GM12878 (cell line): ENCODE results near the gene CACNA1E. TPM values are rescaled to one million over a fixed set of nuclear protein-coding genes. Genes with fewer than 3 reads are reported as not detected.

Source experiments
- YBX1 ChIP-seq: fragments of 450-650 bp; IDR thresholded peaks from 2 replicates; pipeline ENCODE4 v1.6.1; 2016; ENCODE audit warnings: antibody characterized with exemption
- polyA plus RNA-seq, 11 experiments: library from polyadenylated mRNA; depleted of rRNA in 4 of 11; unstranded in 6 of 11; stranded (reverse) in 5 of 11; fragments of >200 nt; fragmentation: Nextera tagmentation in 4 of 11; fragmentation: Illumina TruSeq in 1 of 11; extraction: Ambion mirVana in 4 of 11; extraction: Trizol in 1 of 11; gene quantifications; 1 replicate in 1 of 11; 2 replicates in 10 of 11; pipeline versions ENCODE4 v1.2.1 to v1.2.3, GENCODE V29; 2011 to 2016; ENCODE audit warnings: inconsistent platforms in 2 of 11, missing spikeins in 2 of 11, low read depth in 1 of 11
- total RNA-seq, 4 experiments: library from RNA; depleted of rRNA in 3 of 4; stranded (reverse); fragments of >200 nt in 3 of 4; fragmentation: Illumina TruSeq in 1 of 4; extraction: Trizol in 1 of 4; gene quantifications; 2 replicates each; pipeline versions ENCODE4 v1.2.1 to v1.2.3, GENCODE V29; 2013 to 2021
- TF ChIP-seq, protein P1 (sequence below): fragments of 450-650 bp; IDR thresholded peaks from 2 replicates; pipeline ENCODE4 v1.6.1; 2017; ENCODE audit warnings: borderline replicate concordance
- TF ChIP-seq, protein P2 (sequence below): fragments of 450-650 bp; IDR thresholded peaks from 2 replicates; pipeline ENCODE4 v1.6.1; 2016; ENCODE audit warnings: mild to moderate bottlenecking, moderate library complexity, borderline replicate concordance
- TF ChIP-seq, protein P3 (sequence below): fragments of 450-650 bp; IDR thresholded peaks from 2 replicates; pipeline ENCODE4 v1.6.1; 2017; ENCODE audit warnings: mild to moderate bottlenecking

Gene CACNA1E
- total and polyA plus RNA-seq, 10 of the 15 experiments (the other 5 are each of a cell fraction or from before 2014, with no cell fraction given): 0.57 to 22.0 (median 8.5) TPM

DNA sequence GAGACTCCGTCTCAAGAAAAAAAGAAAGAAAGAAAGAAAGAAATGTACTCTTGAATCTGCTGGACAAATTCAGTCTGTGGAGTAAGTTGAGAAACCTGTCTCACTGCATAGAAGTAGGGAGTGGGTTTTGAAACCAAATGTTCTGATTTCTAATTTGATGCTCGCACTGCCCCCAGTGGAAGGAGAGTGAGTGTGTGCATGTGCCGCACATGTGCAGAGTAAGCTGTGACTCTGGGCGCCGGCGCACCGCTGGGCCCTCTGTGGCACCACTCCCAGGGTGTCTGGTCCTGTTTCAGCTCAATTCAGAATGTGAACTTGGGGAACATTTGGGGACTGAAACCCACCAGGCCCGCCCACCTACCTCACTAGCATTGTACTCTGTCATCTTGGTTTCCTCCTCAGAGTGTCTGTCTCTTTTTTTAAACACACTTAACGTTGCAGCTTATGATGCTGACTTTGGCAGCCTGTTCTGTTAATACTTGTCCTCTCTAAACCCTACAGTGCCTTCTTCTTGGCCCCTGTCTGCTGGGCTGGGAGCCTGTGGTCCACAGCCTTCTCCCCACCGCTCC lies 104.6 kb downstream of the CACNA1E start (continued):
- TF ChIP-seq, protein P1, sequence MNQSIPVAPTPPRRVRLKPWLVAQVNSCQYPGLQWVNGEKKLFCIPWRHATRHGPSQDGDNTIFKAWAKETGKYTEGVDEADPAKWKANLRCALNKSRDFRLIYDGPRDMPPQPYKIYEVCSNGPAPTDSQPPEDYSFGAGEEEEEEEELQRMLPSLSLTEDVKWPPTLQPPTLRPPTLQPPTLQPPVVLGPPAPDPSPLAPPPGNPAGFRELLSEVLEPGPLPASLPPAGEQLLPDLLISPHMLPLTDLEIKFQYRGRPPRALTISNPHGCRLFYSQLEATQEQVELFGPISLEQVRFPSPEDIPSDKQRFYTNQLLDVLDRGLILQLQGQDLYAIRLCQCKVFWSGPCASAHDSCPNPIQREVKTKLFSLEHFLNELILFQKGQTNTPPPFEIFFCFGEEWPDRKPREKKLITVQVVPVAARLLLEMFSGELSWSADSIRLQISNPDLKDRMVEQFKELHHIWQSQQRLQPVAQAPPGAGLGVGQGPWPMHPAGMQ: no peak
- no peak for TF ChIP-seq YBX1
- TF ChIP-seq, protein P2, sequence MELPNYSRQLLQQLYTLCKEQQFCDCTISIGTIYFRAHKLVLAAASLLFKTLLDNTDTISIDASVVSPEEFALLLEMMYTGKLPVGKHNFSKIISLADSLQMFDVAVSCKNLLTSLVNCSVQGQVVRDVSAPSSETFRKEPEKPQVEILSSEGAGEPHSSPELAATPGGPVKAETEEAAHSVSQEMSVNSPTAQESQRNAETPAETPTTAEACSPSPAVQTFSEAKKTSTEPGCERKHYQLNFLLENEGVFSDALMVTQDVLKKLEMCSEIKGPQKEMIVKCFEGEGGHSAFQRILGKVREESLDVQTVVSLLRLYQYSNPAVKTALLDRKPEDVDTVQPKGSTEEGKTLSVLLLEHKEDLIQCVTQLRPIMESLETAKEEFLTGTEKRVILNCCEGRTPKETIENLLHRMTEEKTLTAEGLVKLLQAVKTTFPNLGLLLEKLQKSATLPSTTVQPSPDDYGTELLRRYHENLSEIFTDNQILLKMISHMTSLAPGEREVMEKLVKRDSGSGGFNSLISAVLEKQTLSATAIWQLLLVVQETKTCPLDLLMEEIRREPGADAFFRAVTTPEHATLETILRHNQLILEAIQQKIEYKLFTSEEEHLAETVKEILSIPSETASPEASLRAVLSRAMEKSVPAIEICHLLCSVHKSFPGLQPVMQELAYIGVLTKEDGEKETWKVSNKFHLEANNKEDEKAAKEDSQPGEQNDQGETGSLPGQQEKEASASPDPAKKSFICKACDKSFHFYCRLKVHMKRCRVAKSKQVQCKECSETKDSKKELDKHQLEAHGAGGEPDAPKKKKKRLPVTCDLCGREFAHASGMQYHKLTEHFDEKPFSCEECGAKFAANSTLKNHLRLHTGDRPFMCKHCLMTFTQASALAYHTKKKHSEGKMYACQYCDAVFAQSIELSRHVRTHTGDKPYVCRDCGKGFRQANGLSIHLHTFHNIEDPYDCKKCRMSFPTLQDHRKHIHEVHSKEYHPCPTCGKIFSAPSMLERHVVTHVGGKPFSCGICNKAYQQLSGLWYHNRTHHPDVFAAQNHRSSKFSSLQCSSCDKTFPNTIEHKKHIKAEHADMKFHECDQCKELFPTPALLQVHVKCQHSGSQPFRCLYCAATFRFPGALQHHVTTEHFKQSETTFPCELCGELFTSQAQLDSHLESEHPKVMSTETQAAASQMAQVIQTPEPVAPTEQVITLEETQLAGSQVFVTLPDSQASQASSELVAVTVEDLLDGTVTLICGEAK: no peak
- TF ChIP-seq, protein P3, sequence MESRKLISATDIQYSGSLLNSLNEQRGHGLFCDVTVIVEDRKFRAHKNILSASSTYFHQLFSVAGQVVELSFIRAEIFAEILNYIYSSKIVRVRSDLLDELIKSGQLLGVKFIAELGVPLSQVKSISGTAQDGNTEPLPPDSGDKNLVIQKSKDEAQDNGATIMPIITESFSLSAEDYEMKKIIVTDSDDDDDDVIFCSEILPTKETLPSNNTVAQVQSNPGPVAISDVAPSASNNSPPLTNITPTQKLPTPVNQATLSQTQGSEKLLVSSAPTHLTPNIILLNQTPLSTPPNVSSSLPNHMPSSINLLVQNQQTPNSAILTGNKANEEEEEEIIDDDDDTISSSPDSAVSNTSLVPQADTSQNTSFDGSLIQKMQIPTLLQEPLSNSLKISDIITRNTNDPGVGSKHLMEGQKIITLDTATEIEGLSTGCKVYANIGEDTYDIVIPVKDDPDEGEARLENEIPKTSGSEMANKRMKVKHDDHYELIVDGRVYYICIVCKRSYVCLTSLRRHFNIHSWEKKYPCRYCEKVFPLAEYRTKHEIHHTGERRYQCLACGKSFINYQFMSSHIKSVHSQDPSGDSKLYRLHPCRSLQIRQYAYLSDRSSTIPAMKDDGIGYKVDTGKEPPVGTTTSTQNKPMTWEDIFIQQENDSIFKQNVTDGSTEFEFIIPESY: peak; percentile 57; the same call in 1 of the 2 replicates
